AG09319 (cell line): Measurements from ENCODE around the gene DCLK2.

Experiments used
- DNase-seq: peaks from one replicate; pipeline ENCODE4 v3.0.0-alpha.2; 2010; ENCODE audit warnings: low read depth; ENCODE audit errors: extremely low read depth
- TF ChIP-seq, protein P1 (sequence below): IDR thresholded peaks from 2 replicates; pipeline ENCODE4 v1.5.1; 2011; ENCODE audit warnings: low read depth, mild to moderate bottlenecking, inconsistent platforms, low read length, moderate library complexity

DCLK2 gene

DNA sequence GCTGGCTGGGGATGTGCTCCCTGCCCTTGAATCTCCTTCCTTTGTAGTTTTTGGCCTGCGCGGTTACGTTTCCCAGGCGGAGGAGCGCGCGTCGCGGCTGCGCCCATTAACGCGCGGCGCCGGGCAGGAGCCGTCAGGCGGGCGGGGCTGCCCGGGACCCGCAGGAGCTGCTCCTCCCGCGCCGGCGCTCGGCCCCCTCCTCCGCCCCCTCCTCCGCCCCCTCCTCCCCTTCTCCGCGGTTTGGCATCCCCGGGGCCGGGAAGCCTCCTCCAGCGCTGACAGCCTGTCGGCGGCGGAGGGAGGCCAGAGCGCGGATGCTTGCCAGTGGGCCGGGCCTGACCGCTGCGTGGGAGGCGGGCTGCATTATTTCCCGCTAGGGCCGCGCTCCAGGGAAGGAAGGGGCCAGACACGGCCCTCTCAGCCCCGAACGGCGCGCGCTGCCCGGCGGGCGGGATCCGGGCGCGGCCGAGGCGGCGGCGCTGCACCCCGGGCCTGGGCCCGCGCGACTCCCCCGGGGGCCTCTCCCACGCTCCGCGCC is at the start of gene DCLK2:
Gene DCLK2 (plus strand): TSS at position 405 of the 538 bp plus-strand sequence. CDS start 583 bp downstream, outside the sequence.
- DNase-seq, result peak; percentile 81
- TF ChIP-seq, protein P1, sequence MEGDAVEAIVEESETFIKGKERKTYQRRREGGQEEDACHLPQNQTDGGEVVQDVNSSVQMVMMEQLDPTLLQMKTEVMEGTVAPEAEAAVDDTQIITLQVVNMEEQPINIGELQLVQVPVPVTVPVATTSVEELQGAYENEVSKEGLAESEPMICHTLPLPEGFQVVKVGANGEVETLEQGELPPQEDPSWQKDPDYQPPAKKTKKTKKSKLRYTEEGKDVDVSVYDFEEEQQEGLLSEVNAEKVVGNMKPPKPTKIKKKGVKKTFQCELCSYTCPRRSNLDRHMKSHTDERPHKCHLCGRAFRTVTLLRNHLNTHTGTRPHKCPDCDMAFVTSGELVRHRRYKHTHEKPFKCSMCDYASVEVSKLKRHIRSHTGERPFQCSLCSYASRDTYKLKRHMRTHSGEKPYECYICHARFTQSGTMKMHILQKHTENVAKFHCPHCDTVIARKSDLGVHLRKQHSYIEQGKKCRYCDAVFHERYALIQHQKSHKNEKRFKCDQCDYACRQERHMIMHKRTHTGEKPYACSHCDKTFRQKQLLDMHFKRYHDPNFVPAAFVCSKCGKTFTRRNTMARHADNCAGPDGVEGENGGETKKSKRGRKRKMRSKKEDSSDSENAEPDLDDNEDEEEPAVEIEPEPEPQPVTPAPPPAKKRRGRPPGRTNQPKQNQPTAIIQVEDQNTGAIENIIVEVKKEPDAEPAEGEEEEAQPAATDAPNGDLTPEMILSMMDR, result no peak

DNA sequence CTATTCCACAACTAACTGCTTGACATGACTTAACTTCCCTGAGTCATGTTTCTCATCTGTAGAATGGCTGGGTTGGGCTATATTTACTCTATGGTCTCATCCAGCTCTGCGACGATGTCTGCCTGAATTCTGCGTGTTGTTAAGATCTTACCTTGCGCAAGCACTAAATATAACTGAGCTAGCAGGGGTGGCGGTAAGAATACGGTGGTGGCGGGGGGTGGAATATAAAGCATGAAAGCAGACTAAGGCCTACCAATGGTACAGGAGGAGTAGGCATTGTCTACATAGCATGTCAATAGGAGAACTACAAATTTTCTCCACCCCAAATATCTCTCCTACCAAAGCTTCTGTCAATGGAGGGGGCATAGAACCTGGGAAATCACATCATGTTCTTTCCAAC is 45.7 kb upstream of the DCLK2 start:
- no peak for DNase-seq
- TF ChIP-seq, protein P1, result no peak

DNA sequence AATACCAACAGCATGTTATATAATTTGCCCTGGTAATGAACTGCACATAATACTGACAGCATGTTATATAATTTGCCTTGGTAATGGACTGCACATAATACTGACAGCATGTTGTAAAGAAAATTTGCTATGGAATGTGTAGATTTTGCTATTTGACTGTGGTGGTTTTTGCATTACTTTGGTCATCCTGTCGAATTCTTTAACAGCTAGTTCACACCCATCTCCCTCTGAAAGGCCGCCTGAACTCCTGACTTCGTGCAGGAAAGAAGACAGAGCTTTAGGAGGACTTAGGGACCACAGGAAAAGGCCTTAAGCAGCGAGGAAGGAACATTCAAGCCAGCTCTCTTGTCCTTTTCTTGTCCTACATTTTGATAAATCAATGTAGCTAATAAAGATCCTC is 45.2 kb upstream of the DCLK2 start:
- TF ChIP-seq, protein P1, result no peak
- DNase-seq, result no peak

DNA sequence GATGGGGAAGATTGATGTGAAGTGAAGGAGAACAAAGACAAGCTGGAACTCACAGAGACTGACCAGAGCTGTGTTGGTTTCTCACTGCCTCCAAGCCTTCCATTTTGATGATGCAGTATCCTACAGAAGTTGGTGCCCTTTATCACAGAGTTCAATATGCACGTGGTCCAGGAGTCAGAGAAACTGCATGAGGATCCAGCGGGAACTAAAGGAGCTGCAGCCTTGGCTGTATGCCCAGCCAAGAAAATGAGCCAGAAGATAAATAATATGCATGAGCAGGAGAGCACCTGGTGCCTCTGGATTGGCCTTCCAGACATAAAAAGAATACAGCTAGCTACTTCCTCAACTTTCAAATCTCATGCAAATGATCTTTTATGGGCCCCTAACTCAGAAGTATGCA is 44.3 kb upstream of the DCLK2 start:
- TF ChIP-seq, protein P1, result no peak
- no peak for DNase-seq

DNA sequence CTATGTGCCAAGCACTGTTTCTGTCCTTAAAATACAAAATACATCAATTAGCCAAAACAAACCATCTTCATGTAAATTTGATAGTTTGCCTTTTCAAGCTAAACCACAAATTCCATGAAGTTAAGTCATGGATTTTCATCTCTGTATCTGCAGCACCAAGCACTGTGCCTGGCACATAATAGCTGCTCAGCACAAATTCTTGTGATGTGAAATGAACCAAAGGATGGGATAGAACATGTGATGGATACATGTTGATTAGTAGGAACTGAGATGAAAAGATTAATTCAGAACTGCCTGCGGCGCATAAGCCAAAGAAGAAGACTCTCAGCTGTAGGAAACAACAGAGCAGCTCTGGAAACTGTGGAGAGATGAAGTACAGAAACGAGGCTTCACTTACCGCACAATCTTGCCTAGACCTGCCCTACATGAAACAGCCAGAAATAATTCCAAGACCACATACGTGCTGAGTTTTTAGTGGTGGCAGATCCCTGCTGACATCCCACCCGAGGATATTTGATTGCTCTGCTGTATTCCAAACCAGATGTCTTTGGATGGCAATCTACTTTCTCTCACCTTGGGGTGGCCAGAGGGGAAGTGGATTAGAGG is 40.9 kb upstream of the DCLK2 start:
- DNase-seq, result no peak
- TF ChIP-seq, protein P1, result no peak

DNA sequence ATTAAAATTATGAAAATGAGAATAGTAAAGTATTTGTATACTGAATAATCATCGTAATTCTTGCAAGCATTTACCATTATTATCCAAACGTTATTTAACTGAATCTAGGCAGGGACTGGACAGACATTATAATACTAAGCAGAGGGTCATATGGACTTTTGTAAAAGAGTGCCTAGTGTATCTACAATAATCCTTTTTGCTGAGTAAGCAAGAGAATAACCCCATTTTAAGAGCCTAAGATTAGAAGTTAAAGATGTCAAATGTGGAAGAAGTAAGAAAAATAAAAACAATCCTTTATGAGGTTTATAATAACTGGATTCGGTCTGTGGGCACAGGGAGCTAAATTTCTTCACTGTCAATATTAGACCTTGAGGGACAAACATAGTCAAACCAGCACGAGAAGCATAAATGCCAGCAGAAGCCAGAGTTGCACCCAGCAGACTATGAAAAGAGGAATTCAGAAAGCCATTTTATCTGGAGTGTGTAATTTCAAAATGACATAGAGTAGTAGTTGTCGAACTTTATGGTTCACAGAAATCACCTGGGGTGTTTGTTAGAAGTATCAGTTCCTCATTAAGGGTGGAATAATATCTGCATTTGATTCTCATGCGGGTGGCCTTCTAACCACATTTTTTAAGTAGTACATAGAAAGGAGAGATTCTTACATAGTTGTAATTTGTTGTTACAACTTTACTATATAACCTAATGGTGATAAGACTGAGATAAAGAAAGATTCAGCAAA is 39.7 kb upstream of the DCLK2 start:
- DNase-seq, result no peak
- TF ChIP-seq, protein P1, result no peak
